ENCODE data around the gene CNTN6.

GRCh38 chr3:1381647-1382036 is 288.8 kb downstream of the CNTN6 start:
- TF ChIP-seq CTCF (tag by site-specific recombination; IDR thresholded peaks at IDR 0.05) (no peak), ZNF121 (tag by site-specific recombination; IDR thresholded peaks at IDR 0.05) (no peak), ZFP37 (tag by site-specific recombination; IDR thresholded peaks at IDR 0.05) (no peak), ZNF560 (tag by site-specific recombination; IDR thresholded peaks at IDR 0.05; ENCODE audit: borderline replicate concordance) (no peak), GLI2 (tag by site-specific recombination; IDR thresholded peaks at IDR 0.05; ENCODE audit: borderline replicate concordance, low read depth) (no peak), ZNF707 (tag by site-specific recombination; IDR thresholded peaks at IDR 0.05) (no peak), ZNF473 (tag by site-specific recombination; IDR thresholded peaks at IDR 0.05) (no peak)

Measured in HEK293 (cell line).